Activated CD8-positive, alpha-beta T cell treated with anti-CD3 and anti-CD28 coated beads, Interleukin-2, amount 10 ng/mL, durations not matched to agents 7 days and 5 days (primary cell): ENCODE data around the gene ZCWPW1. TPM values are rescaled to one million over a fixed set of nuclear protein-coding genes. Genes with fewer than 3 reads are reported as not detected.
"Not testable (repeated sequence)": the region's sequence is repeated elsewhere in the genome, so short reads cannot be mapped to it uniquely, and the experiment has no call there.

ENCODE experiments used
- ATAC-seq: fragments of 150-1000 bp; cut with Tn5 transposase; one replicate; pipeline ENCODE4 v1.10.0; 2021; ENCODE audit warnings: moderate library complexity
- CTCF ChIA-PET: fragments of 350-600 bp; sonication (Branson Sonifier 250); formaldehyde crosslinking; loops from one replicate; lab custom pipeline; 2021; ENCODE audit warnings: antibody characterized with exemption; lab: Charles Lee
- POLR2A ChIA-PET: fragments of 350-600 bp; sonication (Branson Sonifier 250); formaldehyde crosslinking; loops from one replicate; lab custom pipeline; 2021; ENCODE audit warnings: antibody characterized with exemption; lab: Charles Lee
- DNase-seq: peaks from one replicate; pipeline ENCODE4 v3.0.0-alpha.2; 2020
- H3K27ac Mint-ChIP-seq: one replicate; pipeline ENCODE4 v1.8.0; 2021; ENCODE audit warnings: mild to moderate bottlenecking, mixed read lengths
- H3K27me3 Mint-ChIP-seq: one replicate; pipeline ENCODE4 v1.8.0; 2021; ENCODE audit warnings: low read depth, mixed read lengths
- H3K36me3 Mint-ChIP-seq: one replicate; pipeline ENCODE4 v1.8.0; 2021; ENCODE audit warnings: low read depth, mixed read lengths
- H3K4me1 Mint-ChIP-seq: one replicate; pipeline ENCODE4 v1.8.0; 2021; ENCODE audit warnings: low read depth, mixed read lengths
- H3K4me3 Mint-ChIP-seq: one replicate; pipeline ENCODE4 v1.8.0; 2021; ENCODE audit warnings: mild to moderate bottlenecking, mixed read lengths
- H3K9me3 Mint-ChIP-seq: one replicate; pipeline ENCODE4 v1.8.0; 2022; ENCODE audit warnings: mixed read lengths; ENCODE audit not compliant: insufficient read depth
- total RNA-seq, 2 experiments: library from RNA; stranded (reverse); gene quantifications; one replicate each; pipeline ENCODE4 v1.2.3, GENCODE V29; 2021

Gene ZCWPW1
- total RNA-seq, 2 experiments from 2014 or later, result 2.6 to 2.8 TPM

GRCh38 chr7:100371561-100372171, 56.8 kb downstream of the ZCWPW1 start:
- CTCF ChIA-PET, result no interaction called here
- ATAC-seq, result peak; percentile 5
- Mint-ChIP-seq H3K27ac (peak overlapping the region; percentile 92), H3K4me1 (peaks cover 60% of the 10 kb centered on the region), H3K4me3 (no peak overlapping the region), H3K9me3 (no peaks in the 10 kb centered on the region), H3K27me3 (no peaks in the 10 kb centered on the region), H3K36me3 (peaks cover 12% of the 10 kb centered on the region)
- DNase-seq, result no peak
- POLR2A ChIA-PET, result no interaction called here

- DNase-seq, result no peak
- ATAC-seq, result no peak
- Mint-ChIP-seq H3K4me1 (peaks cover 68% of the 10 kb centered on the region), H3K4me3 (no peak overlapping the region), H3K36me3 (peaks cover 13% of the 10 kb centered on the region), H3K9me3 (no peaks in the 10 kb centered on the region), H3K27ac (peak overlapping the region; percentile 92), H3K27me3 (no peaks in the 10 kb centered on the region)
- CTCF ChIA-PET, result no interaction called here
- POLR2A ChIA-PET, result no interaction called here
Observed at GRCh38 chr7:100370746-100371145, 57.8 kb downstream of the ZCWPW1 start.

- ATAC-seq (no peak), DNase-seq (no peak)
- peaks cover 69% of the 10 kb centered on the region for H3K4me1 Mint-ChIP-seq
- ChIA-PET POLR2A (no interaction called here), CTCF (no interaction called here)
- no peaks in the 10 kb centered on the region for H3K27me3 Mint-ChIP-seq
- H3K4me3 Mint-ChIP-seq, result no peak overlapping the region
- peaks cover 14% of the 10 kb centered on the region for H3K36me3 Mint-ChIP-seq
- H3K9me3 Mint-ChIP-seq, result no peaks in the 10 kb centered on the region
- peak overlapping the region; percentile 37 for H3K27ac Mint-ChIP-seq
Observed at GRCh38 chr7:100370303-100370702, 58.2 kb downstream of the ZCWPW1 start.

GRCh38 chr7:100369105-100369504, 59.4 kb downstream of the ZCWPW1 start:
- DNase-seq (no peak), ATAC-seq (no peak)
- peak overlapping the region; percentile 87 for H3K27ac Mint-ChIP-seq
- ChIA-PET POLR2A (no interaction called here), CTCF (no interaction called here)
- peaks cover 22% of the 10 kb centered on the region for H3K36me3 Mint-ChIP-seq
- H3K4me3 Mint-ChIP-seq, result no peak overlapping the region
- H3K27me3 Mint-ChIP-seq, result no peaks in the 10 kb centered on the region
- H3K4me1 Mint-ChIP-seq, result peaks cover 68% of the 10 kb centered on the region
- no peaks in the 10 kb centered on the region for H3K9me3 Mint-ChIP-seq

- ChIA-PET POLR2A (no interaction called here), CTCF (no interaction called here)
- Mint-ChIP-seq H3K36me3 (peaks cover 34% of the 10 kb centered on the region), H3K9me3 (no peaks in the 10 kb centered on the region), H3K27me3 (no peaks in the 10 kb centered on the region), H3K4me1 (peaks cover 70% of the 10 kb centered on the region), H3K4me3 (no peak overlapping the region), H3K27ac (peak overlapping the region; percentile 87)
- no peak for DNase-seq
- no peak for ATAC-seq
Observed at GRCh38 chr7:100367676-100368613, 60.6 kb downstream of the ZCWPW1 start.

GRCh38 chr7:100367251-100367620, 61.3 kb downstream of the ZCWPW1 start:
- ChIA-PET POLR2A (interaction anchor here (0.6 kb wide), 1 partner anchor 35 kb away, joined by 3 read pairs; no protein-coding TSS in a partner anchor), CTCF (interaction anchor here (0.7 kb wide), 1 partner anchor 15 kb away, joined by 3 read pairs; no protein-coding TSS in a partner anchor)
- Mint-ChIP-seq H3K4me1 (peaks cover 63% of the 10 kb centered on the region), H3K4me3 (no peak overlapping the region), H3K27ac (peak overlapping the region; percentile 30), H3K9me3 (no peaks in the 10 kb centered on the region), H3K36me3 (peaks cover 41% of the 10 kb centered on the region), H3K27me3 (no peaks in the 10 kb centered on the region)
- no peak for DNase-seq
- ATAC-seq, result no peak

- H3K27me3 Mint-ChIP-seq, result no peaks in the 10 kb centered on the region
- H3K27ac Mint-ChIP-seq, result peak overlapping the region; percentile 85
- POLR2A ChIA-PET, result interaction anchor here (0.6 to 1.5 kb wide), 2 partner anchors 35 to 41 kb away, joined by 3 read pairs; no protein-coding TSS in a partner anchor
- no peaks in the 10 kb centered on the region for H3K9me3 Mint-ChIP-seq
- H3K4me1 Mint-ChIP-seq, result peaks cover 57% of the 10 kb centered on the region
- DNase-seq, result no peak
- CTCF ChIA-PET, result interaction anchor here (0.7 kb wide), 1 partner anchor 16 kb away, joined by 3 read pairs; no protein-coding TSS in a partner anchor
- peak; percentile 34 for ATAC-seq
- H3K4me3 Mint-ChIP-seq, result no peak overlapping the region
- peaks cover 47% of the 10 kb centered on the region for H3K36me3 Mint-ChIP-seq
Observed at GRCh38 chr7:100366411-100367250, 61.9 kb downstream of the ZCWPW1 start.

- CTCF ChIA-PET, ATAC-seq, H3K27me3 Mint-ChIP-seq, H3K4me3 Mint-ChIP-seq, DNase-seq, H3K9me3 Mint-ChIP-seq: not testable (repeated sequence)
- peaks cover 51% of the 10 kb centered on the region for H3K4me1 Mint-ChIP-seq
- H3K27ac Mint-ChIP-seq, result peak overlapping the region; percentile 85
- peaks cover 54% of the 10 kb centered on the region for H3K36me3 Mint-ChIP-seq
- POLR2A ChIA-PET, result interaction anchor here (1.5 to 1.6 kb wide), 2 partner anchors 41 to 63 kb away, joined by 3 to 8 read pairs; partner anchors contain the start of gene ZCWPW1
Observed at GRCh38 chr7:100365998-100366367, 62.5 kb downstream of the ZCWPW1 start.

GRCh38 chr7:100364480-100364879, 64.0 kb downstream of the ZCWPW1 start:
- H3K9me3 Mint-ChIP-seq, result no peaks in the 10 kb centered on the region
- H3K36me3 Mint-ChIP-seq, result peaks cover 65% of the 10 kb centered on the region
- H3K4me1 Mint-ChIP-seq, result peaks cover 50% of the 10 kb centered on the region
- no peaks in the 10 kb centered on the region for H3K27me3 Mint-ChIP-seq
- ChIA-PET CTCF (interaction anchor here (0.9 to 1.2 kb wide), 2 partner anchors 20 to 43 kb away, joined by 3 to 6 read pairs; no protein-coding TSS in a partner anchor), POLR2A (interaction anchor here (1.6 kb wide), 1 partner anchor 64 kb away, joined by 8 read pairs; the partner anchor contains the start of gene ZCWPW1)
- no peak overlapping the region for H3K27ac Mint-ChIP-seq
- DNase-seq (no peak), ATAC-seq (no peak)
- no peak overlapping the region for H3K4me3 Mint-ChIP-seq

GRCh38 chr7:100363797-100364196, 64.7 kb downstream of the ZCWPW1 start:
- H3K27me3 Mint-ChIP-seq, POLR2A ChIA-PET, ATAC-seq, DNase-seq, H3K9me3 Mint-ChIP-seq, H3K4me3 Mint-ChIP-seq, H3K27ac Mint-ChIP-seq: not testable (repeated sequence)
- H3K4me1 Mint-ChIP-seq, result peaks cover 44% of the 10 kb centered on the region
- peaks cover 69% of the 10 kb centered on the region for H3K36me3 Mint-ChIP-seq
- CTCF ChIA-PET, result interaction anchor here (0.9 kb wide), 1 partner anchor 19 kb away, joined by 3 read pairs; no protein-coding TSS in a partner anchor

- ChIA-PET POLR2A (no interaction called here), CTCF (no interaction called here)
- no peaks in the 10 kb centered on the region for H3K27me3 Mint-ChIP-seq
- H3K4me1 Mint-ChIP-seq, result peaks cover 38% of the 10 kb centered on the region
- no peaks in the 10 kb centered on the region for H3K9me3 Mint-ChIP-seq
- no peak for ATAC-seq
- H3K27ac Mint-ChIP-seq, result no peak overlapping the region
- no peak for DNase-seq
- no peak overlapping the region for H3K4me3 Mint-ChIP-seq
- peaks cover 70% of the 10 kb centered on the region for H3K36me3 Mint-ChIP-seq
Observed at GRCh38 chr7:100363098-100363497, 65.4 kb downstream of the ZCWPW1 start.
